CD4-positive, alpha-beta T cell (primary cell): Measurements from ENCODE around the gene GNRHR. TPM values are rescaled to one million over a fixed set of nuclear protein-coding genes. Genes with fewer than 3 reads are reported as not detected.

Experiments
- ATAC-seq: fragments of 200-7000 bp; cut with Tn5 transposase; one replicate; pipeline ENCODE4 v1.10.0; 2022; ENCODE audit warnings: mild to moderate bottlenecking; ENCODE audit not compliant: poor library complexity
- CTCF ChIA-PET: fragments of 350-600 bp; sonication (Branson Sonifier 250); formaldehyde crosslinking; loops from one replicate; lab custom pipeline; 2021; ENCODE audit warnings: antibody characterized with exemption, inconsistent platforms; lab: Charles Lee
- POLR2A ChIA-PET: fragments of 350-600 bp; sonication (Branson Sonifier 250); formaldehyde crosslinking; loops from one replicate; lab custom pipeline; 2021; ENCODE audit warnings: antibody characterized with exemption, inconsistent platforms; lab: Charles Lee
- DNase-seq, 14 experiments: peaks; one replicate each; pipeline ENCODE4 v3.0.0-alpha.2; 2013 to 2020; ENCODE audit warnings: mixed read lengths in 2 of 14
- H3K27ac ChIP-seq, 2 donors: one replicate each; pipeline versions ENCODE4 v1.5.1 to v1.7.0; 2013; ENCODE audit warnings: low read length in 2 of 2, low read depth in 1 of 2, mild to moderate bottlenecking in 1 of 2
- H3K27me3 ChIP-seq, 2 experiments: 1 replicate in 1 of 2; 2 replicates in 1 of 2; pipeline versions ENCODE4 v1.6.1 to v1.7.0; 2013; ENCODE audit warnings: low read length in 2 of 2, control low read depth in 1 of 2, mild to moderate bottlenecking in 1 of 2, moderate library complexity in 1 of 2; ENCODE audit not compliant: insufficient read depth in 2 of 2, control insufficient read depth in 1 of 2
- H3K36me3 ChIP-seq: one replicate; pipeline ENCODE4 v1.6.1; 2013; ENCODE audit warnings: low read length, control low read depth; ENCODE audit not compliant: insufficient read depth
- H3K4me1 ChIP-seq: one replicate; pipeline ENCODE4 v1.6.1; 2013; ENCODE audit warnings: low read length, control low read depth; ENCODE audit not compliant: insufficient read depth
- H3K4me3 ChIP-seq: one replicate; pipeline ENCODE4 v1.5.1; 2013; ENCODE audit warnings: mild to moderate bottlenecking, low read length, moderate library complexity
- H3K9me3 ChIP-seq, 2 experiments: 1 replicate in 1 of 2; 2 replicates in 1 of 2; pipeline versions ENCODE4 v1.6.1 to v1.7.0; 2013; ENCODE audit warnings: low read length in 2 of 2, mild to moderate bottlenecking in 2 of 2, control low read depth in 1 of 2, moderate library complexity in 1 of 2; ENCODE audit not compliant: control insufficient read depth in 1 of 2, insufficient read depth in 1 of 2
- H3K27ac Mint-ChIP-seq: one replicate; pipeline ENCODE4 v1.8.0; 2020; ENCODE audit warnings: mixed read lengths
- H3K27me3 Mint-ChIP-seq: one replicate; pipeline ENCODE4 v1.8.0; 2021; ENCODE audit warnings: mixed read lengths
- H3K36me3 Mint-ChIP-seq: one replicate; pipeline ENCODE4 v1.8.0; 2021; ENCODE audit warnings: low read depth, mixed read lengths
- H3K4me1 Mint-ChIP-seq: one replicate; pipeline ENCODE4 v1.8.0; 2021; ENCODE audit warnings: low read depth, mixed read lengths
- H3K4me3 Mint-ChIP-seq: one replicate; pipeline ENCODE4 v1.8.0; 2020; ENCODE audit warnings: mild to moderate bottlenecking, mixed read lengths
- H3K9me3 Mint-ChIP-seq: one replicate; pipeline ENCODE4 v1.8.0; 2020; ENCODE audit warnings: mixed read lengths
- CTCF ChIP-seq: fragments of 200-600 bp; IDR thresholded peaks from one replicate; pipeline ENCODE4 v1.8.0; 2022; ENCODE audit warnings: antibody characterized with exemption, mild to moderate bottlenecking
- intact Hi-C, 2 experiments: fragments of 100-400 bp; cut with DNase I in 1 of 2; cut with micrococcal nuclease in 1 of 2; formaldehyde crosslinking; loops; one replicate each; pipeline versions ENCODE4 v1.15.1 to v1.9.0; 2023 to 2025; cut with DNase I, micrococcal nuclease
- total RNA-seq, 174 experiments: library from RNA in 2 of 174; stranded (reverse) in 2 of 174; gene quantifications; one replicate each; pipeline ENCODE4 v1.2.3 and lab custom pipeline; 2021 to 2026

Gene GNRHR
- total RNA-seq, 2 experiments from 2014 or later, result not detected

GRCh38 chr4:67700738-67701516 is 53.3 kb downstream of the GNRHR start, which contains the start of gene UBA6:
Gene UBA6 (minus strand): TSS chr4:67701155. CDS start chr4:67701119, 36 bp downstream.
- peak within 1 kb of the TSS; percentile 97 for H3K4me3 Mint-ChIP-seq
- CTCF ChIA-PET, result interaction anchor here (1.0 to 1.7 kb wide), 6 partner anchors 44 to 165 kb away, joined by 3 to 8 read pairs (median 3); partner anchors contain the start of gene CENPC
- intact Hi-C loops, result loop anchor here in 1 of 2 experiments (2.0 kb wide), 1 partner anchor 156 kb away; the partner anchor contains the start of gene CENPC
- POLR2A ChIA-PET, result interaction anchor here (0.7 to 3.1 kb wide), 8 partner anchors 18 to 156 kb away, joined by 3 to 40 read pairs (median 3); partner anchors contain the start of gene CENPC
- H3K27me3 Mint-ChIP-seq, result no peaks in the 10 kb centered on the region
- peak; percentile 62 for TF ChIP-seq CTCF
- H3K27ac ChIP-seq, result peak within 1 kb of the TSS; percentile 66 to 85
- peak within 1 kb of the TSS; percentile 93 for H3K27ac Mint-ChIP-seq
- H3K9me3 ChIP-seq, result no peaks in the 10 kb centered on the region
- ATAC-seq (peak; percentile 96), DNase-seq (peak; percentile 89 to 97 (median 93))
- H3K4me1 Mint-ChIP-seq, result peaks cover 74% of the 10 kb centered on the region
- peaks cover 15% of the 10 kb centered on the region for H3K4me1 ChIP-seq
- H3K4me3 ChIP-seq, result peak within 1 kb of the TSS; percentile 92
- H3K36me3 Mint-ChIP-seq, result peaks cover 66% of the 10 kb centered on the region
- H3K9me3 Mint-ChIP-seq, result no peaks in the 10 kb centered on the region
- no peaks in the 10 kb centered on the region for H3K27me3 ChIP-seq
- H3K36me3 ChIP-seq, result peaks cover 3% of the 10 kb centered on the region

GRCh38 chr4:67700116-67700737 is 54.0 kb downstream of the GNRHR start:
- no peaks in the 10 kb centered on the region for H3K9me3 ChIP-seq
- peak overlapping the region; percentile 92 for H3K4me3 ChIP-seq
- peaks cover 15% of the 10 kb centered on the region for H3K4me1 ChIP-seq
- Mint-ChIP-seq H3K36me3 (peaks cover 65% of the 10 kb centered on the region), H3K9me3 (no peaks in the 10 kb centered on the region), H3K27me3 (no peaks in the 10 kb centered on the region), H3K4me1 (peaks cover 68% of the 10 kb centered on the region), H3K27ac (peak overlapping the region; percentile 93), H3K4me3 (peak overlapping the region; percentile 97)
- DNase-seq (peak in 3 of 14 experiments; percentile 41 to 57 (median 44)), ATAC-seq (no peak)
- ChIA-PET CTCF (interaction anchor here (1.0 to 1.7 kb wide), 3 partner anchors 46 to 155 kb away, joined by 3 to 8 read pairs (median 3); partner anchors contain the start of gene CENPC), POLR2A (interaction anchor here (1.2 to 3.1 kb wide), 5 partner anchors 45 to 156 kb away, joined by 3 to 40 read pairs (median 5); partner anchors contain the start of gene CENPC)
- intact Hi-C loops, result loop anchor here in 1 of 2 experiments (2.0 kb wide), 1 partner anchor 155 kb away; the partner anchor contains the start of gene CENPC
- H3K36me3 ChIP-seq, result peaks cover 3% of the 10 kb centered on the region
- no peaks in the 10 kb centered on the region for H3K27me3 ChIP-seq
- no peak for TF ChIP-seq CTCF
- H3K27ac ChIP-seq, result peak overlapping the region; percentile 66 to 85

- intact Hi-C loops, result loop anchor here (2.0 to 5.0 kb wide), 3 partner anchors 153 to 648 kb away; partner anchors contain the start of gene CENPC (in 1 of the 2)
- peak overlapping the region; percentile 93 for H3K27ac Mint-ChIP-seq
- Histone ChIP-seq H3K9me3 (no peaks in the 10 kb centered on the region), H3K4me3 (peak overlapping the region; percentile 92), H3K4me1 (peaks cover 15% of the 10 kb centered on the region), H3K27me3 (no peaks in the 10 kb centered on the region), H3K36me3 (peaks cover 3% of the 10 kb centered on the region), H3K27ac (no peak overlapping the region)
- CTCF ChIA-PET, result interaction anchor here (1.0 kb wide), 1 partner anchor 150 kb away, joined by 3 read pairs; no protein-coding TSS in a partner anchor
- DNase-seq (no peak), ATAC-seq (no peak)
- POLR2A ChIA-PET, result interaction anchor here (0.6 to 3.1 kb wide), 4 partner anchors 46 to 155 kb away, joined by 3 to 40 read pairs (median 4); partner anchors contain the start of gene CENPC
- no peaks in the 10 kb centered on the region for H3K27me3 Mint-ChIP-seq
- H3K4me3 Mint-ChIP-seq, result peak overlapping the region; percentile 97
- peaks cover 62% of the 10 kb centered on the region for H3K4me1 Mint-ChIP-seq
- TF ChIP-seq CTCF, result no peak
- H3K9me3 Mint-ChIP-seq, result no peaks in the 10 kb centered on the region
- peaks cover 66% of the 10 kb centered on the region for H3K36me3 Mint-ChIP-seq
Observed at GRCh38 chr4:67699603-67700002, 54.6 kb downstream of the GNRHR start.
